GM12878 (cell line): ENCODE measurements around the gene WDR18.

Source experiments
- CTCF ChIP-seq, 3 experiments: IDR thresholded peaks in 2 of 3; conservative IDR thresholded peaks in 1 of 3; 2 replicates each; pipeline ENCODE4 v1.5.1; 2011; ENCODE audit warnings: low read depth in 3 of 3, low read length in 3 of 3, mild to moderate bottlenecking in 3 of 3, control low read depth in 2 of 3, moderate library complexity in 2 of 3, inconsistent platforms in 1 of 3, mixed read lengths in 1 of 3; ENCODE audit not compliant: control insufficient read depth in 2 of 3, insufficient read depth in 1 of 3; ENCODE audit errors: extremely low read depth in 1 of 3
- FOXK2 ChIP-seq: fragments of 450-650 bp; IDR thresholded peaks from 2 replicates; pipeline ENCODE4 v1.6.1; 2017; ENCODE audit warnings: mild to moderate bottlenecking, moderate library complexity
- NRF1 ChIP-seq: conservative IDR thresholded peaks from 2 replicates; pipeline ENCODE4 v1.6.1; 2011; ENCODE audit warnings: mild to moderate bottlenecking, low read depth, low read length, improper control_type of control experiment
- SMAD1 ChIP-seq: fragments of 450-650 bp; IDR thresholded peaks from 2 replicates; pipeline ENCODE4 v1.6.1; 2018; ENCODE audit warnings: mild to moderate bottlenecking, low read depth; ENCODE audit not compliant: partially characterized antibody
- TCF3 ChIP-seq: IDR thresholded peaks from 2 replicates; pipeline ENCODE4 v1.6.1; 2012; ENCODE audit warnings: low read depth, mild to moderate bottlenecking, low read length, borderline replicate concordance; ENCODE audit not compliant: insufficient read depth
- USF2 ChIP-seq: IDR thresholded peaks from 2 replicates; pipeline ENCODE4 v1.6.1; 2011; ENCODE audit warnings: low read depth, low read length, improper control_type of control experiment, borderline replicate concordance
- YBX1 ChIP-seq: fragments of 450-650 bp; IDR thresholded peaks from 2 replicates; pipeline ENCODE4 v1.6.1; 2016; ENCODE audit warnings: antibody characterized with exemption

- TF ChIP-seq USF2 = no peak
- TF ChIP-seq YBX1 = no peak
- no peak for TF ChIP-seq NRF1
- no peak for TF ChIP-seq CTCF (IDR thresholded peaks at IDR 0.05 in 2 of 3, conservative IDR thresholded peaks at IDR 0.05 in 1 of 3; ENCODE audit: control insufficient read depth in 2 of 3, extremely low read depth in 1 of 3, insufficient read depth in 1 of 3, low read depth in 3 of 3, low read length in 3 of 3)
- no peak for TF ChIP-seq FOXK2
- no peak for TF ChIP-seq TCF3
- no peak for TF ChIP-seq SMAD1
Measured at GRCh38 chr19:1015782-1016646, 31.9 kb downstream of the WDR18 start.
